Effector memory CD4-positive, alpha-beta T cell (primary cell): ENCODE measurements around the gene ICAM2.

Experiments
- DNase-seq, 3 donors: peaks; one replicate each; pipeline ENCODE4 v3.0.0-alpha.2; 2020
- H3K27ac ChIP-seq: 2 replicates; pipeline ENCODE4 v1.7.0; 2013; ENCODE audit warnings: mild to moderate bottlenecking, low read length, moderate library complexity; ENCODE audit not compliant: insufficient read depth, poor library complexity, severe bottlenecking
- H3K27me3 ChIP-seq: replicated peaks from 2 replicates; pipeline ENCODE4 v1.7.0; 2013; ENCODE audit warnings: mild to moderate bottlenecking, low read length; ENCODE audit not compliant: insufficient read depth, control insufficient read depth, poor library complexity, severe bottlenecking
- H3K36me3 ChIP-seq: 2 replicates; pipeline ENCODE4 v1.7.0; 2013; ENCODE audit warnings: mild to moderate bottlenecking, low read length, moderate library complexity; ENCODE audit not compliant: control insufficient read depth, insufficient read depth
- H3K4me1 ChIP-seq: 2 replicates; pipeline ENCODE4 v1.7.0; 2013; ENCODE audit warnings: low read length, mild to moderate bottlenecking; ENCODE audit not compliant: control insufficient read depth, insufficient read depth, poor library complexity, severe bottlenecking
- H3K4me3 ChIP-seq: 2 replicates; pipeline ENCODE4 v1.7.0; 2013; ENCODE audit warnings: low read length, low read depth, mild to moderate bottlenecking; ENCODE audit not compliant: insufficient read depth, poor library complexity, severe bottlenecking
- H3K9me3 ChIP-seq: 2 replicates; pipeline ENCODE4 v1.7.0; 2013; ENCODE audit warnings: mild to moderate bottlenecking, low read length, moderate library complexity; ENCODE audit not compliant: control insufficient read depth
- total RNA-seq, 3 donors: gene quantifications; one replicate each; lab custom pipeline; 2026; lab: John Stamatoyannopoulos, UW

ICAM2 gene
- 69.6 to 85.9 (median 79.2) reads per million in 3 donors for total RNA-seq

GRCh38 chr17:64020056-64020766 lies at the start of gene ICAM2:
Gene ICAM2 (minus strand): TSS chr17:64020633. CDS start chr17:64006691, 13,942 bp downstream.
- Histone ChIP-seq H3K4me1 (peaks cover 52% of the 10 kb centered on the region), H3K36me3 (no peaks in the 10 kb centered on the region), H3K27me3 (no peaks in the 10 kb centered on the region), H3K4me3 (peak within 1 kb of the TSS; percentile 52), H3K9me3 (no peaks in the 10 kb centered on the region), H3K27ac (peak within 1 kb of the TSS; percentile 92)
- DNase-seq = peak; percentile 92 to 93 (median 93)

- no peak for DNase-seq
- H3K4me1 ChIP-seq = peaks cover 25% of the 10 kb centered on the region
- H3K4me3 ChIP-seq = no peak overlapping the region
- peaks cover 13% of the 10 kb centered on the region for H3K9me3 ChIP-seq
- H3K27ac ChIP-seq = no peak overlapping the region
- H3K27me3 ChIP-seq = no peaks in the 10 kb centered on the region
- H3K36me3 ChIP-seq = peaks cover 62% of the 10 kb centered on the region
Measured at GRCh38 chr17:64070213-64070612, 49.8 kb upstream of the ICAM2 start.

GRCh38 chr17:64069143-64069542 lies 48.7 kb upstream of the ICAM2 start:
- H3K27me3 ChIP-seq = no peaks in the 10 kb centered on the region
- no peak overlapping the region for H3K4me3 ChIP-seq
- H3K27ac ChIP-seq = no peak overlapping the region
- H3K9me3 ChIP-seq = peaks cover 13% of the 10 kb centered on the region
- H3K4me1 ChIP-seq = peaks cover 34% of the 10 kb centered on the region
- no peak for DNase-seq
- peaks cover 65% of the 10 kb centered on the region for H3K36me3 ChIP-seq

- Histone ChIP-seq H3K4me1 (peaks cover 48% of the 10 kb centered on the region), H3K4me3 (no peak overlapping the region), H3K9me3 (peaks cover 13% of the 10 kb centered on the region), H3K27ac (peak overlapping the region; percentile 67), H3K27me3 (no peaks in the 10 kb centered on the region), H3K36me3 (peaks cover 57% of the 10 kb centered on the region)
- DNase-seq = no peak
Measured at GRCh38 chr17:64067657-64068056, 47.2 kb upstream of the ICAM2 start.

- peaks cover 48% of the 10 kb centered on the region for H3K36me3 ChIP-seq
- peak; percentile 50 to 73 (median 61) for DNase-seq
- H3K9me3 ChIP-seq = peaks cover 13% of the 10 kb centered on the region
- H3K4me3 ChIP-seq = peak overlapping the region; percentile 36
- H3K27ac ChIP-seq = peak overlapping the region; percentile 67
- H3K4me1 ChIP-seq = peaks cover 48% of the 10 kb centered on the region
- H3K27me3 ChIP-seq = no peaks in the 10 kb centered on the region
Measured at GRCh38 chr17:64066716-64067115, 46.3 kb upstream of the ICAM2 start.

GRCh38 chr17:64065161-64065560 lies 44.7 kb upstream of the ICAM2 start:
- peaks cover 42% of the 10 kb centered on the region for H3K36me3 ChIP-seq
- peaks cover 13% of the 10 kb centered on the region for H3K9me3 ChIP-seq
- H3K27ac ChIP-seq = peak overlapping the region; percentile 67
- H3K4me1 ChIP-seq = peaks cover 48% of the 10 kb centered on the region
- H3K27me3 ChIP-seq = no peaks in the 10 kb centered on the region
- H3K4me3 ChIP-seq = peak overlapping the region; percentile 36
- no peak for DNase-seq

- peaks cover 48% of the 10 kb centered on the region for H3K4me1 ChIP-seq
- H3K9me3 ChIP-seq = peaks cover 7% of the 10 kb centered on the region
- no peak for DNase-seq
- no peak overlapping the region for H3K4me3 ChIP-seq
- peak overlapping the region; percentile 44 for H3K27ac ChIP-seq
- H3K36me3 ChIP-seq = peaks cover 42% of the 10 kb centered on the region
- H3K27me3 ChIP-seq = no peaks in the 10 kb centered on the region
Measured at GRCh38 chr17:64064331-64064730, 43.9 kb upstream of the ICAM2 start.

- Histone ChIP-seq H3K27ac (peak overlapping the region; percentile 44), H3K36me3 (peaks cover 42% of the 10 kb centered on the region), H3K4me3 (no peak overlapping the region), H3K4me1 (peaks cover 48% of the 10 kb centered on the region), H3K9me3 (peaks cover 2% of the 10 kb centered on the region), H3K27me3 (no peaks in the 10 kb centered on the region)
- peak; percentile 32 to 50 (median 44) for DNase-seq
Measured at GRCh38 chr17:64063766-64064224, 43.4 kb upstream of the ICAM2 start.

GRCh38 chr17:64063088-64063487 lies 42.7 kb upstream of the ICAM2 start:
- Histone ChIP-seq H3K27me3 (no peaks in the 10 kb centered on the region), H3K4me3 (no peak overlapping the region), H3K9me3 (no peaks in the 10 kb centered on the region), H3K4me1 (peaks cover 48% of the 10 kb centered on the region), H3K36me3 (peaks cover 42% of the 10 kb centered on the region), H3K27ac (peak overlapping the region; percentile 43)
- DNase-seq = no peak

GRCh38 chr17:64061178-64061898 lies 40.9 kb upstream of the ICAM2 start:
- peaks cover 58% of the 10 kb centered on the region for H3K36me3 ChIP-seq
- no peak for DNase-seq
- peak overlapping the region; percentile 6 for H3K27ac ChIP-seq
- H3K4me3 ChIP-seq = no peak overlapping the region
- no peaks in the 10 kb centered on the region for H3K27me3 ChIP-seq
- peaks cover 34% of the 10 kb centered on the region for H3K4me1 ChIP-seq
- H3K9me3 ChIP-seq = no peaks in the 10 kb centered on the region
